ENCODE measurements around the gene SEC63.
A peak's percentile ranks its signal among the peaks of the same experiment; 100 is the strongest.

SEC63 gene

GRCh38 chr6:107981695-107982094 lies 23.7 kb upstream of the SEC63 start:
- Histone ChIP-seq H3K4me1 (ENCODE audit: insufficient read depth, low read length, severe bottlenecking) (no peaks in the 10 kb centered on the region), H3K9me3 (ENCODE audit: low read length) (no peaks in the 10 kb centered on the region), H3K9ac (ENCODE audit: low read length) (no peak overlapping the region), H3K79me2 (ENCODE audit: insufficient read depth, low read length) (no peaks in the 10 kb centered on the region), H3F3A (ENCODE audit: insufficient read depth, low read length) (no peaks in the 10 kb centered on the region), H3K36me3 (ENCODE audit: insufficient read depth, low read length) (no peaks in the 10 kb centered on the region), H4K20me1 (ENCODE audit: insufficient read depth, low read length) (no peaks in the 10 kb centered on the region), H2AFZ (ENCODE audit: low read length) (no peak overlapping the region), H3K4me2 (ENCODE audit: low read length) (no peak overlapping the region), H3K27me3 (ENCODE audit: insufficient read depth, low read length) (no peaks in the 10 kb centered on the region), H3K9me2 (ENCODE audit: low read depth, low read length) (no peaks in the 10 kb centered on the region), H3K27ac (ENCODE audit: low read depth, low read length, poor library complexity, severe bottlenecking) (no peak overlapping the region), H3K4me3 (ENCODE audit: low read depth, low read length, poor library complexity, severe bottlenecking) (no peak overlapping the region)
- TF ChIP-seq CTCF (IDR thresholded peaks at IDR 0.05; ENCODE audit: low read length) (no peak), EZH2 (IDR thresholded peaks at IDR 0.05; ENCODE audit: borderline replicate concordance, low read length) (no peak)

GRCh38 chr6:107977283-107977682 lies 19.3 kb upstream of the SEC63 start:
- no peak overlapping the region for H2AFZ ChIP-seq (ENCODE audit: low read length)
- TF ChIP-seq EZH2 (IDR thresholded peaks at IDR 0.05; ENCODE audit: borderline replicate concordance, low read length) (no peak), CTCF (IDR thresholded peaks at IDR 0.05; ENCODE audit: low read length) (peak; percentile 38; the same call in 1 of the 2 replicates)
- no peaks in the 10 kb centered on the region for H4K20me1 ChIP-seq (ENCODE audit: insufficient read depth, low read length)
- no peaks in the 10 kb centered on the region for H3K9me3 ChIP-seq (ENCODE audit: low read length)
- H3K9me2 ChIP-seq (ENCODE audit: low read depth, low read length): no peaks in the 10 kb centered on the region
- no peaks in the 10 kb centered on the region for H3K36me3 ChIP-seq (ENCODE audit: insufficient read depth, low read length)
- H3K4me1 ChIP-seq (ENCODE audit: insufficient read depth, low read length, severe bottlenecking): no peaks in the 10 kb centered on the region
- no peaks in the 10 kb centered on the region for H3K27me3 ChIP-seq (ENCODE audit: insufficient read depth, low read length)
- no peaks in the 10 kb centered on the region for H3F3A ChIP-seq (ENCODE audit: insufficient read depth, low read length)
- H3K4me3 ChIP-seq (ENCODE audit: low read depth, low read length, poor library complexity, severe bottlenecking): no peak overlapping the region
- H3K79me2 ChIP-seq (ENCODE audit: insufficient read depth, low read length): no peaks in the 10 kb centered on the region
- no peak overlapping the region for H3K27ac ChIP-seq (ENCODE audit: low read depth, low read length, poor library complexity, severe bottlenecking)
- H3K9ac ChIP-seq (ENCODE audit: low read length): no peak overlapping the region
- H3K4me2 ChIP-seq (ENCODE audit: low read length): no peak overlapping the region

DNA sequence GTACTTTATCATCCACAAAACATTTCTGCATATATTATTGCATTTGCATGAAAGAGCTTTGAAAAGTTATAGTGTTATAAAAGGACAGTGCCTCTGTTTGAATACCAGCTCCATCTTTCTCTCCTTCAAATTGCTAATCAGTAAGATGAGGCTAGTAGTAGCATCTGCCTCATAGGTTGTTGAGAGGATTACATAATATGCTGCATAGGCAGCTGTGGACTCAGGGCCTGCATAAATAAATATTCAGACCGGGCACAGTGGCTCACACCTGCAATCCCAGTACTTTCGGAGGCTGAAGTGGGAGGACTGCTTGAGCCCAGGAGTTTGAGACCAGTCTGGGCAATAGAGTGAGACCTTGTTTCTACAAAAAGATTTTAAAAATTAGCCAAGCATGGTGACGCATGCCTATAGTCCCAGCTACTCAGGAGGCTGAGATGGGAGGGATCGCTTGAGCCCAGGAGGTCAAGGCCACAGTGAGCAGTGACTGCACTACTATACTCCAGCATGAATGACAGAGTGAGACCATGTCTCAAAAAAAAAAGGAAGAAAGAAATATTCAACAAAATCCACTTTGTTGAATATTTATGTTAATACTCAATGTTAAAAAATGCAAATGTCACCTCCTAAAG lies 18.3 kb upstream of the SEC63 start:
- no peak overlapping the region for H2AFZ ChIP-seq (ENCODE audit: low read length)
- H3F3A ChIP-seq (ENCODE audit: insufficient read depth, low read length): no peaks in the 10 kb centered on the region
- H3K4me1 ChIP-seq (ENCODE audit: insufficient read depth, low read length, severe bottlenecking): no peaks in the 10 kb centered on the region
- no peaks in the 10 kb centered on the region for H3K27me3 ChIP-seq (ENCODE audit: insufficient read depth, low read length)
- no peak overlapping the region for H3K9ac ChIP-seq (ENCODE audit: low read length)
- no peak overlapping the region for H3K4me2 ChIP-seq (ENCODE audit: low read length)
- H3K36me3 ChIP-seq (ENCODE audit: insufficient read depth, low read length): no peaks in the 10 kb centered on the region
- TF ChIP-seq CTCF (IDR thresholded peaks at IDR 0.05; ENCODE audit: low read length) (no peak), EZH2 (IDR thresholded peaks at IDR 0.05; ENCODE audit: borderline replicate concordance, low read length) (no peak)
- H3K4me3 ChIP-seq (ENCODE audit: low read depth, low read length, poor library complexity, severe bottlenecking): no peak overlapping the region
- no peaks in the 10 kb centered on the region for H4K20me1 ChIP-seq (ENCODE audit: insufficient read depth, low read length)
- H3K27ac ChIP-seq (ENCODE audit: low read depth, low read length, poor library complexity, severe bottlenecking): no peak overlapping the region
- H3K9me2 ChIP-seq (ENCODE audit: low read depth, low read length): no peaks in the 10 kb centered on the region
- H3K79me2 ChIP-seq (ENCODE audit: insufficient read depth, low read length): no peaks in the 10 kb centered on the region
- no peaks in the 10 kb centered on the region for H3K9me3 ChIP-seq (ENCODE audit: low read length)

Data from OCI-LY1 (cell line).